Stimulated activated CD4-positive, alpha-beta T cell treated with anti-CD3 and anti-CD28 coated beads, Interleukin-12 subunit alpha, Interleukin-12 subunit beta, amount 100 ng/mL, for 24 hours (primary cell): ENCODE measurements around the gene SLC39A11.
"Not testable (repeated sequence)": the region's sequence is repeated elsewhere in the genome, so short reads cannot be mapped to it uniquely, and the experiment has no call there.

Experiments
- DNase-seq, 2 experiments: peaks; one replicate each; pipeline ENCODE4 v3.0.0-alpha.2; 2020; ENCODE audit warnings: low read depth in 2 of 2

The SLC39A11 gene

GRCh38 chr17:72921347-72922054 is 171.0 kb downstream of the SLC39A11 start:
- DNase-seq, result no peak

- DNase-seq, result no peak
Measured at GRCh38 chr17:72920513-72920912, 172.0 kb downstream of the SLC39A11 start.

GRCh38 chr17:72916991-72917390 is 175.5 kb downstream of the SLC39A11 start:
- no peak for DNase-seq

GRCh38 chr17:72915625-72916081 is 176.8 kb downstream of the SLC39A11 start:
- no peak for DNase-seq

GRCh38 chr17:72913142-72913682 is 179.3 kb downstream of the SLC39A11 start:
- no peak for DNase-seq

GRCh38 chr17:72906306-72906705 is 186.2 kb downstream of the SLC39A11 start:
- DNase-seq, result no peak

- no peak for DNase-seq
Measured at GRCh38 chr17:72903522-72903921, 189.0 kb downstream of the SLC39A11 start.

- DNase-seq, result no peak
Measured at GRCh38 chr17:72901657-72902056, 190.8 kb downstream of the SLC39A11 start.

- DNase-seq, result no peak
Measured at GRCh38 chr17:72901083-72901482, 191.4 kb downstream of the SLC39A11 start.

GRCh38 chr17:72900654-72900971 is 191.9 kb downstream of the SLC39A11 start:
- DNase-seq, result no peak

GRCh38 chr17:72898725-72899124 is 193.8 kb downstream of the SLC39A11 start:
- no peak for DNase-seq

GRCh38 chr17:72896288-72896687 is 196.2 kb downstream of the SLC39A11 start:
- DNase-seq, result not testable (repeated sequence)

- DNase-seq, result no peak
Measured at GRCh38 chr17:72891627-72892026, 200.9 kb downstream of the SLC39A11 start.

GRCh38 chr17:72890711-72891110 is 201.8 kb downstream of the SLC39A11 start:
- no peak for DNase-seq

- DNase-seq, result no peak
Measured at GRCh38 chr17:72887917-72888316, 204.6 kb downstream of the SLC39A11 start.

GRCh38 chr17:72887322-72887721 is 205.2 kb downstream of the SLC39A11 start:
- DNase-seq, result no peak

GRCh38 chr17:72886622-72887021 is 205.9 kb downstream of the SLC39A11 start:
- DNase-seq, result no peak

- no peak for DNase-seq
Measured at GRCh38 chr17:72884066-72884465, 208.4 kb downstream of the SLC39A11 start.

- no peak for DNase-seq
Measured at GRCh38 chr17:72883351-72883750, 209.1 kb downstream of the SLC39A11 start.

- DNase-seq, result no peak
Measured at GRCh38 chr17:72882426-72882825, 210.1 kb downstream of the SLC39A11 start.

GRCh38 chr17:72879877-72880276 is 212.6 kb downstream of the SLC39A11 start:
- DNase-seq, result no peak

- no peak for DNase-seq
Measured at GRCh38 chr17:72878975-72879660, 213.4 kb downstream of the SLC39A11 start.

GRCh38 chr17:72877348-72877747 is 215.1 kb downstream of the SLC39A11 start:
- no peak for DNase-seq
